H7 (cell line): ENCODE measurements around the gene UCP2. TPM values are rescaled to one million over a fixed set of nuclear protein-coding genes. Genes with fewer than 3 reads are reported as not detected.
A peak's percentile ranks its signal among the peaks of the same experiment; 100 is the strongest.

Experiments used
- DNase-seq: peaks from one replicate; pipeline ENCODE4 v3.0.0; 2012
- H3K27me3 ChIP-seq: 2 replicates; pipeline ENCODE4 v1.6.0; 2011; ENCODE audit warnings: mild to moderate bottlenecking, low read length; ENCODE audit not compliant: control insufficient read depth, insufficient read depth
- H3K36me3 ChIP-seq: replicated peaks from 2 replicates; pipeline ENCODE4 v1.5.1; 2011; ENCODE audit warnings: low read length; ENCODE audit not compliant: control insufficient read depth, insufficient read depth
- H3K4me3 ChIP-seq: 2 replicates; pipeline ENCODE4 v1.5.1; 2011; ENCODE audit warnings: low read depth, mild to moderate bottlenecking, control low read depth, low read length, moderate library complexity; ENCODE audit not compliant: insufficient read depth
- total RNA-seq: library from RNA; depleted of rRNA; stranded (reverse); fragments of >200 nt; shearing (Covaris generic); gene quantifications from 2 replicates; pipeline ENCODE4 v1.2.3, GENCODE V29; 2014

Gene UCP2
- total RNA-seq, 1 experiment from 2014 or later = 32.4 TPM

GRCh38 chr11:73974604-73975478 is 7.8 kb downstream of the UCP2 start:
- no peaks in the 10 kb centered on the region for H3K27me3 ChIP-seq
- no peak overlapping the region for H3K4me3 ChIP-seq
- H3K36me3 ChIP-seq = peaks cover 38% of the 10 kb centered on the region
- no peak for DNase-seq

GRCh38 chr11:73972620-73973449 is 9.8 kb downstream of the UCP2 start:
- Histone ChIP-seq H3K27me3 (no peaks in the 10 kb centered on the region), H3K4me3 (no peak overlapping the region), H3K36me3 (peaks cover 26% of the 10 kb centered on the region)
- DNase-seq = peak; percentile 19

GRCh38 chr11:73972187-73972586 is 10.5 kb downstream of the UCP2 start:
- Histone ChIP-seq H3K4me3 (no peak overlapping the region), H3K36me3 (peaks cover 19% of the 10 kb centered on the region), H3K27me3 (no peaks in the 10 kb centered on the region)
- DNase-seq = no peak

- H3K4me3 ChIP-seq = no peak overlapping the region
- H3K36me3 ChIP-seq = peaks cover 11% of the 10 kb centered on the region
- H3K27me3 ChIP-seq = no peaks in the 10 kb centered on the region
- peak; percentile 16 for DNase-seq
Measured at GRCh38 chr11:73971175-73971719, 11.4 kb downstream of the UCP2 start.

GRCh38 chr11:73969991-73970800 is 12.4 kb downstream of the UCP2 start:
- peak; percentile 22 for DNase-seq
- Histone ChIP-seq H3K36me3 (peaks cover 5% of the 10 kb centered on the region), H3K4me3 (no peak overlapping the region), H3K27me3 (no peaks in the 10 kb centered on the region)

- Histone ChIP-seq H3K27me3 (no peaks in the 10 kb centered on the region), H3K4me3 (no peak overlapping the region), H3K36me3 (no peaks in the 10 kb centered on the region)
Measured at GRCh38 chr11:73969091-73969490, 13.6 kb downstream of the UCP2 start.

GRCh38 chr11:73968356-73968966 is 14.2 kb downstream of the UCP2 start:
- no peaks in the 10 kb centered on the region for H3K36me3 ChIP-seq
- DNase-seq = peak; percentile 27
- no peak overlapping the region for H3K4me3 ChIP-seq
- H3K27me3 ChIP-seq = no peaks in the 10 kb centered on the region

More at GRCh38 chr11:73969091-73969490, 13.6 kb downstream of the UCP2 start:
- no peak for DNase-seq

GRCh38 chr11:73965764-73966121 is 16.9 kb downstream of the UCP2 start:
- no peaks in the 10 kb centered on the region for H3K27me3 ChIP-seq
- H3K4me3 ChIP-seq = no peak overlapping the region
- no peaks in the 10 kb centered on the region for H3K36me3 ChIP-seq
- DNase-seq = peak; percentile 37

GRCh38 chr11:73965076-73965763 is 17.4 kb downstream of the UCP2 start:
- DNase-seq = peak; percentile 36

GRCh38 chr11:73963861-73964260 is 18.8 kb downstream of the UCP2 start:
- peak; percentile 16 for DNase-seq
- Histone ChIP-seq H3K27me3 (no peaks in the 10 kb centered on the region), H3K36me3 (no peaks in the 10 kb centered on the region), H3K4me3 (no peak overlapping the region)

More at GRCh38 chr11:73965076-73965763, 17.4 kb downstream of the UCP2 start:
- Histone ChIP-seq H3K36me3 (no peaks in the 10 kb centered on the region), H3K27me3 (no peaks in the 10 kb centered on the region), H3K4me3 (no peak overlapping the region)

GRCh38 chr11:73962101-73962705 is 20.4 kb downstream of the UCP2 start:
- no peak for DNase-seq
- no peaks in the 10 kb centered on the region for H3K36me3 ChIP-seq
- H3K27me3 ChIP-seq = peaks cover 2% of the 10 kb centered on the region; the same call in 1 of the 2 replicates
- H3K4me3 ChIP-seq = no peak overlapping the region

GRCh38 chr11:73961321-73961720 is 21.3 kb downstream of the UCP2 start:
- Histone ChIP-seq H3K27me3 (peaks cover 2% of the 10 kb centered on the region; the same call in 1 of the 2 replicates), H3K36me3 (no peaks in the 10 kb centered on the region), H3K4me3 (no peak overlapping the region)
- DNase-seq = peak; percentile 11
